Myometrial cell (primary cell): Measurements from ENCODE around the gene RNF148. TPM values are rescaled to one million over a fixed set of nuclear protein-coding genes. Genes with fewer than 3 reads are reported as not detected.

Experiments
- total RNA-seq: library from RNA; depleted of rRNA; stranded (reverse); fragments of >200 nt; gene quantifications from 2 replicates; pipeline ENCODE4 v1.2.3, GENCODE V29; 2015

RNF148 gene
- not detected in 2 replicates for total RNA-seq

GRCh38 chr7:122702872-122703510 is at the start of gene RNF148:
TSS of gene RNF148 (minus strand) at chr7:122702922. CDS start at chr7:122702750, 172 bp downstream.

GRCh38 chr7:122699017-122699416 is 3.7 kb downstream of the RNF148 start, which contains the start of gene RNF133:
TSS of gene RNF133 (minus strand) at chr7:122699117. CDS start at chr7:122698918, 199 bp downstream.

Other genes with a start within 250 kb of the RNF148 start
- not detected in 2 replicates for gene RNF133, start 3.8 kb downstream of the RNF148 start, total RNA-seq
- gene CADPS2, start 183.5 kb upstream of the RNF148 start, total RNA-seq: 20.8 and 23.4 TPM in 2 replicates